HepG2 (cell line): ENCODE data around the gene CSRP3. TPM values are rescaled to one million over a fixed set of nuclear protein-coding genes. Genes with fewer than 3 reads are reported as not detected.

Experiments
- ATAC-seq: fragments of 200-7000 bp; cut with Tn5 transposase; 3 replicates; pipeline ENCODE4 v1.9.1; 2020; ENCODE audit warnings: mild to moderate bottlenecking, moderate library complexity
- BruUV-seq: library from RNA; stranded (reverse); fragments of 400-500 nt; replicated peaks from 2 replicates; lab custom pipeline; 2021; lab: Mats Ljungman, UMichigan
- CTCF ChIA-PET: fragments of 300-600 bp; formaldehyde crosslinking; extraction: SDS; loops from one replicate; lab custom pipeline; 2021; ENCODE audit warnings: low total read pairs, inconsistent platforms, low intra/inter-chr PET ratio; lab: Yijun Ruan, JAX
- POLR2A ChIA-PET: fragments of 350-600 bp; sonication (Branson Sonifier 250); formaldehyde crosslinking; loops from one replicate; lab custom pipeline; 2020; ENCODE audit warnings: antibody characterized with exemption, inconsistent platforms; lab: Yijun Ruan, JAX
- DNase-seq: peaks from one replicate; pipeline ENCODE4 v3.0.0-alpha.2; 2015; ENCODE audit warnings: low spot score
- FAIRE-seq: peaks from 3 replicates; lab custom pipeline; 2011; peaks lifted over from hg19 to GRCh38; lab: Jason Lieb, UNC
- H2AFZ ChIP-seq: one replicate; pipeline ENCODE4 v1.6.1; 2011; ENCODE audit warnings: low read length, inconsistent platforms
- H3K27ac ChIP-seq: fragments of 300-600 bp; 3 replicates; pipeline ENCODE4 v1.8.0; 2011; ENCODE audit warnings: mixed run types, mild to moderate bottlenecking, mixed read lengths, low read length, inconsistent platforms; ENCODE audit not compliant: insufficient read depth; ENCODE audit errors: extremely low read length
- H3K27me3 ChIP-seq, 2 experiments: fragments of 200-600 bp in 1 of 2; 2 replicates in 1 of 2; 3 replicates in 1 of 2; pipeline versions ENCODE4 v1.6.0 to v1.8.0; 2011; ENCODE audit warnings: low read length in 2 of 2, mild to moderate bottlenecking in 2 of 2, moderate library complexity in 2 of 2, inconsistent platforms in 1 of 2; ENCODE audit not compliant: insufficient read depth in 2 of 2, control insufficient read depth in 1 of 2
- H3K36me3 ChIP-seq, 2 experiments: fragments of 200-600 bp in 1 of 2; replicated peaks in 1 of 2; 2 replicates in 1 of 2; 3 replicates in 1 of 2; pipeline versions ENCODE4 v1.5.1 to v1.8.0; 2011; ENCODE audit warnings: low read length in 2 of 2, inconsistent platforms in 1 of 2; ENCODE audit not compliant: insufficient read depth in 2 of 2, control insufficient read depth in 1 of 2
- H3K4me1 ChIP-seq: 2 replicates; pipeline ENCODE4 v1.5.1; 2012; ENCODE audit warnings: low read length, inconsistent platforms; ENCODE audit not compliant: insufficient read depth
- H3K4me2 ChIP-seq: 2 replicates; pipeline ENCODE4 v1.6.0; 2011; ENCODE audit warnings: low read depth, low read length, inconsistent platforms
- H3K4me3 ChIP-seq, 3 experiments: fragments of 200-600 bp in 1 of 3; sonication (generic), shearing (Covaris generic) in 1 of 3; replicated peaks in 1 of 3; 2 replicates each; pipeline ENCODE4 v1.5.1; 2011 to 2016; ENCODE audit warnings: low read length in 3 of 3, inconsistent platforms in 2 of 3, low read depth in 2 of 3, mild to moderate bottlenecking in 2 of 3, control low read depth in 1 of 3, mixed read lengths in 1 of 3; ENCODE audit not compliant: insufficient read depth in 1 of 3
- H3K79me2 ChIP-seq: one replicate; pipeline ENCODE4 v1.6.1; 2011; ENCODE audit warnings: low read length, inconsistent platforms; ENCODE audit not compliant: insufficient read depth
- H3K9ac ChIP-seq: 2 replicates; pipeline ENCODE4 v1.6.0; 2011; ENCODE audit warnings: mild to moderate bottlenecking, low read depth, low read length, inconsistent platforms; ENCODE audit not compliant: insufficient read depth
- H3K9me3 ChIP-seq: 2 replicates; pipeline ENCODE4 v1.5.1; 2012; ENCODE audit warnings: mild to moderate bottlenecking, low read length
- H4K20me1 ChIP-seq: 2 replicates; pipeline ENCODE4 v1.6.0; 2011; ENCODE audit warnings: inconsistent platforms, mild to moderate bottlenecking, low read length, moderate library complexity; ENCODE audit not compliant: insufficient read depth
- BATF2 ChIP-seq: sonication (generic); formaldehyde crosslinking; IDR thresholded peaks from 2 replicates; pipeline ENCODE4 v1.8.0; 2022; ENCODE audit warnings: mild to moderate bottlenecking, missing genetic modification reagents, moderate library complexity
- ETV6 ChIP-seq: sonication (generic); formaldehyde crosslinking; conservative IDR thresholded peaks from 2 replicates; pipeline ENCODE4 v1.4.0; 2020; ENCODE audit warnings: missing genetic modification reagents
- HNRNPUL1 ChIP-seq: fragments of 200-400 bp; formaldehyde crosslinking; IDR thresholded peaks from 2 replicates; pipeline ENCODE4 v1.6.1; 2017; ENCODE audit warnings: low read depth, mild to moderate bottlenecking, low read length, moderate library complexity
- POGZ ChIP-seq: sonication (generic); formaldehyde crosslinking; IDR thresholded peaks from 2 replicates; pipeline ENCODE4 v1.4.0; 2020; ENCODE audit warnings: mild to moderate bottlenecking, missing genetic modification reagents
- POLR2A ChIP-seq, 2 experiments: IDR thresholded peaks; 2 replicates each; pipeline ENCODE4 v1.6.1; 2011; ENCODE audit warnings: low read depth in 2 of 2, low read length in 2 of 2, mild to moderate bottlenecking in 1 of 2, moderate library complexity in 1 of 2; ENCODE audit not compliant: insufficient read depth in 1 of 2
- SAP130 ChIP-seq: IDR thresholded peaks from 2 replicates; pipeline ENCODE4 v1.6.1; 2016; ENCODE audit warnings: low read depth
- SP4 ChIP-seq: sonication (generic); formaldehyde crosslinking; IDR thresholded peaks from 2 replicates; pipeline ENCODE4 v1.8.1; 2023; ENCODE audit warnings: mild to moderate bottlenecking, missing genetic modification reagents
- ZNF678 ChIP-seq: sonication (generic); formaldehyde crosslinking; IDR thresholded peaks from 2 replicates; pipeline ENCODE4 v1.4.0; 2020; ENCODE audit warnings: mild to moderate bottlenecking, missing genetic modification reagents
- ZNF724P ChIP-seq: sonication (generic); formaldehyde crosslinking; IDR thresholded peaks from 2 replicates; pipeline ENCODE4 v1.8.0; 2022; ENCODE audit warnings: missing genetic modification reagents, borderline replicate concordance
- ZNF800 ChIP-seq: sonication (generic); formaldehyde crosslinking; IDR thresholded peaks from 2 replicates; pipeline ENCODE4 v1.4.0; 2020; ENCODE audit warnings: missing genetic modification reagents
- WGBS: methylation state at CpG from one replicate; pipeline ENCODE4 v1.1.6; 2017; ENCODE audit warnings: low lambda C conversion rate; 5-methylcytosine and 5-hydroxymethylcytosine counted together
- in situ Hi-C: cut with HindIII; loops from 2 replicates; pipeline ENCODE4 v1.10.0; 2017; ENCODE audit warnings: low pct_unique_long_range_greater_than_20kb; ENCODE audit not compliant: extremely low pct_ligation_motif_present
- intact Hi-C: fragments of 100-400 bp; cut with micrococcal nuclease; formaldehyde crosslinking; loops from one replicate; pipeline ENCODE4 v1.10.0; 2022; ENCODE audit not compliant: unreplicated experiment
- polyA plus RNA-seq, 8 experiments: library from polyadenylated mRNA; depleted of rRNA in 3 of 8; stranded (reverse) in 7 of 8; unstranded in 1 of 8; fragments of >200 nt; fragmentation: Illumina TruSeq in 4 of 8; extraction: Trizol in 4 of 8; gene quantifications; 2 replicates each; pipeline versions ENCODE4 v1.2.1 to v1.2.3, GENCODE V29; 2011 to 2016; ENCODE audit warnings: low read depth in 4 of 8, missing spikeins in 1 of 8, mixed read lengths in 1 of 8; ENCODE audit not compliant: insufficient read depth in 1 of 8
- total RNA-seq, 5 experiments: library from RNA; depleted of rRNA; stranded (reverse); fragments of >200 nt; fragmentation: Illumina TruSeq; extraction: Trizol; gene quantifications; 2 replicates each; pipeline ENCODE4 v1.2.3, GENCODE V29; 2016; ENCODE audit warnings: low read depth in 1 of 5

The CSRP3 gene
- total and polyA plus RNA-seq, 2 of the 13 experiments (the other 11 are each of a cell fraction or from before 2014, with no cell fraction given), result not detected

- intact Hi-C loops, result no loop called here
- TF ChIP-seq POLR2A (IDR thresholded peaks at IDR 0.05; ENCODE audit: insufficient read depth in 1 of 2, low read depth in 2 of 2, low read length in 2 of 2), result no peak
- TF ChIP-seq ZNF678 (CRISPR knock-in tag), result no peak
- no peak for TF ChIP-seq ZNF800 (CRISPR knock-in tag)
- TF ChIP-seq SP4 (CRISPR knock-in tag), result no peak
- TF ChIP-seq ZNF724P (CRISPR knock-in tag), result no peak
- TF ChIP-seq HNRNPUL1, result no peak
- TF ChIP-seq POGZ (CRISPR knock-in tag), result no peak
- no peak for TF ChIP-seq ETV6 (CRISPR knock-in tag)
- TF ChIP-seq BATF2, result no peak
- TF ChIP-seq SAP130 (CRISPR knock-in tag), result no peak
- BruUV-seq, result TSS peak; percentile 45
- H3K79me2 ChIP-seq, result peaks cover 9% of the 10 kb centered on the region
- 94% methylated on average over 55 of the region's 55 CpGs for WGBS
- peaks cover 48% of the 10 kb centered on the region for H3K4me1 ChIP-seq
- peaks cover 0 to 2% of the 10 kb centered on the region in 2 experiments; a peak in 1 of 5 replicates for H3K36me3 ChIP-seq
- in situ Hi-C loops, result no loop called here
- ATAC-seq (no peak), DNase-seq (no peak), FAIRE-seq (no peak)
- ChIA-PET CTCF (no interaction called here), POLR2A (no interaction called here)
- H3K4me3 ChIP-seq, result peak overlapping the region in 2 of 3 experiments; percentile 72 to 78; a peak in 3 of 6 replicates
- H2AFZ ChIP-seq, result no peak overlapping the region
- H3K4me2 ChIP-seq, result peak overlapping the region; percentile 73
- H4K20me1 ChIP-seq, result no peaks in the 10 kb centered on the region
- H3K9me3 ChIP-seq, result no peaks in the 10 kb centered on the region
- no peaks in the 10 kb centered on the region; a peak in 1 of 5 replicates for H3K27me3 ChIP-seq
- H3K9ac ChIP-seq, result 0 out of 2 replicates have a peak overlapping the region, but pooled peaks have one; percentile 15
- H3K27ac ChIP-seq, result no peak overlapping the region
Measured at GRCh38 chr11:19242179-19242932, 40.6 kb upstream of the CSRP3 start.
